HG02885 (cell line): ENCODE measurements around the gene TCF12.
"Not testable (repeated sequence)": the region's sequence is repeated elsewhere in the genome, so short reads cannot be mapped to it uniquely, and the experiment has no call there.

ENCODE experiments used
- ATAC-seq: cut with Tn5 transposase; IDR thresholded peaks from one replicate; pipeline ENCODE4 v1.9.1; 2021; ENCODE audit warnings: mild to moderate bottlenecking; ENCODE audit not compliant: unreplicated experiment, poor library complexity

Gene TCF12

GRCh38 chr15:57152666-57153539 is 234.5 kb downstream of the TCF12 start:
- ATAC-seq = no peak

- ATAC-seq = no peak
Observed at GRCh38 chr15:57156210-57156884, 237.9 kb downstream of the TCF12 start.

GRCh38 chr15:57158589-57158988 is 240.1 kb downstream of the TCF12 start:
- ATAC-seq = no peak

- ATAC-seq = no peak
Observed at GRCh38 chr15:57158997-57159668, 240.7 kb downstream of the TCF12 start.

- no peak for ATAC-seq
Observed at GRCh38 chr15:57159767-57160166, 241.3 kb downstream of the TCF12 start.

- ATAC-seq = no peak
Observed at GRCh38 chr15:57160823-57161560, 242.5 kb downstream of the TCF12 start.

GRCh38 chr15:57164251-57164650 is 245.8 kb downstream of the TCF12 start:
- ATAC-seq = not testable (repeated sequence)

- ATAC-seq = no peak
Observed at GRCh38 chr15:57165992-57166391, 247.5 kb downstream of the TCF12 start.

- ATAC-seq = no peak
Observed at GRCh38 chr15:57167821-57168395, 249.5 kb downstream of the TCF12 start.

GRCh38 chr15:57169643-57170042 is 251.2 kb downstream of the TCF12 start:
- ATAC-seq = no peak

GRCh38 chr15:57171426-57171825 is 253.0 kb downstream of the TCF12 start:
- ATAC-seq = no peak

- no peak for ATAC-seq
Observed at GRCh38 chr15:57172925-57173324, 254.5 kb downstream of the TCF12 start.

- ATAC-seq = no peak
Observed at GRCh38 chr15:57183041-57183440, 264.6 kb downstream of the TCF12 start.

GRCh38 chr15:57183614-57184344 is 265.3 kb downstream of the TCF12 start:
- no peak for ATAC-seq

GRCh38 chr15:57184502-57184901 is 266.1 kb downstream of the TCF12 start:
- no peak for ATAC-seq

- ATAC-seq = no peak
Observed at GRCh38 chr15:57185507-57186074, 267.1 kb downstream of the TCF12 start.

GRCh38 chr15:57189466-57189865 is 271.0 kb downstream of the TCF12 start:
- no peak for ATAC-seq

- ATAC-seq = no peak
Observed at GRCh38 chr15:57190208-57190607, 271.8 kb downstream of the TCF12 start.

- no peak for ATAC-seq
Observed at GRCh38 chr15:57193161-57193560, 274.7 kb downstream of the TCF12 start.
